ENCODE measurements around the gene CTNNA3. TPM values are rescaled to one million over a fixed set of nuclear protein-coding genes. Genes with fewer than 3 reads are reported as not detected.

The CTNNA3 gene
- total RNA-seq, 1 donor from 2014 or later = 159 TPM

DNA sequence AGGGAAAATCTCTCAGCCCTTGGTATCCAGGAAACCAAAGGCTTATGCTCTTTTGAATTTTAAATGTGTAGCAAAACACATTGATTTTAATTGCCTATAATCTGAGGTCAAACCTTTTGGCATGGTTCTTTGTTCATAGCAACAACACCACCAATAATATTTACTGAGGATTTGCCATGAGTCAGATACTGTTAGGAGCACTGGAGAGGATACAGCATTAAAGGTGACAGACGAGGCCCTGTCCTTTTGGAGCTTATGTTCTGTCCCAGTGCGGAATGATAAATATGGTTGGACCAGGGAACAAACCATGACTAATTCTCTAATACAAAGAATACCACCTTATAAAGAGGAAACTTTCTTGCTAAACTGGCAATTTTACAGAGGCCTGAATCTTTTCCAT lies 176.6 kb downstream of the CTNNA3 start:
- no peaks in the 10 kb centered on the region for H3K9me3 ChIP-seq (replicated peaks)
- H3K4me3 ChIP-seq = no peak overlapping the region
- H3K27me3 ChIP-seq (ENCODE audit: low read depth) = no peaks in the 10 kb centered on the region
- intact Hi-C loops (cut with micrococcal nuclease) = no loop called here
- TF ChIP-seq, protein P1, sequence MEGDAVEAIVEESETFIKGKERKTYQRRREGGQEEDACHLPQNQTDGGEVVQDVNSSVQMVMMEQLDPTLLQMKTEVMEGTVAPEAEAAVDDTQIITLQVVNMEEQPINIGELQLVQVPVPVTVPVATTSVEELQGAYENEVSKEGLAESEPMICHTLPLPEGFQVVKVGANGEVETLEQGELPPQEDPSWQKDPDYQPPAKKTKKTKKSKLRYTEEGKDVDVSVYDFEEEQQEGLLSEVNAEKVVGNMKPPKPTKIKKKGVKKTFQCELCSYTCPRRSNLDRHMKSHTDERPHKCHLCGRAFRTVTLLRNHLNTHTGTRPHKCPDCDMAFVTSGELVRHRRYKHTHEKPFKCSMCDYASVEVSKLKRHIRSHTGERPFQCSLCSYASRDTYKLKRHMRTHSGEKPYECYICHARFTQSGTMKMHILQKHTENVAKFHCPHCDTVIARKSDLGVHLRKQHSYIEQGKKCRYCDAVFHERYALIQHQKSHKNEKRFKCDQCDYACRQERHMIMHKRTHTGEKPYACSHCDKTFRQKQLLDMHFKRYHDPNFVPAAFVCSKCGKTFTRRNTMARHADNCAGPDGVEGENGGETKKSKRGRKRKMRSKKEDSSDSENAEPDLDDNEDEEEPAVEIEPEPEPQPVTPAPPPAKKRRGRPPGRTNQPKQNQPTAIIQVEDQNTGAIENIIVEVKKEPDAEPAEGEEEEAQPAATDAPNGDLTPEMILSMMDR (IDR thresholded peaks at IDR 0.05; ENCODE audit: borderline replicate concordance) = no peak
- peaks cover 13% of the 10 kb centered on the region for H3K4me1 ChIP-seq
- H3K36me3 ChIP-seq = no peaks in the 10 kb centered on the region
- H3K27ac ChIP-seq (replicated peaks) = no peak overlapping the region
- DNase-seq = no peak

DNA sequence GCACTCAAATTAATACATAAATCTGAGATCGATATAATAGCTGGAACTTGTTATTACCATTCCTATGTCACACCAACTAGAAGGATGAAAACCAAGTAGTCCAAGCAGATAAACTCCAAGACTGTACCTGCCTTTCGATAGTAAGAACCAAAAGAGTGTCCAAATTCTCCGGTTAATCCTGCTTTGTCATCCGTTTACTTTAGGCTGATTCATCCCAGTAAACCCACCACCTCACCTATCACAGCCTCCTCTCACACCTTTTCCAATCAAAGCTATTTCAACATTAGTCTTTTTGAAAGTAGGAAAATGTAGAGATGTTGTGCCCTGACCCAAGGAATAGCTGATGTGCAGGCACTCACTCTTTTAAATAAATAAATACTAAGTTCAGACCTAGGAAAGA lies 177.2 kb downstream of the CTNNA3 start:
- H3K9me3 ChIP-seq (replicated peaks) = no peaks in the 10 kb centered on the region
- no peak for DNase-seq
- TF ChIP-seq, protein P1 (IDR thresholded peaks at IDR 0.05; ENCODE audit: borderline replicate concordance) = no peak
- H3K27ac ChIP-seq (replicated peaks) = no peak overlapping the region
- H3K36me3 ChIP-seq = no peaks in the 10 kb centered on the region
- peaks cover 13% of the 10 kb centered on the region for H3K4me1 ChIP-seq
- intact Hi-C loops (cut with micrococcal nuclease) = no loop called here
- no peak overlapping the region for H3K4me3 ChIP-seq
- H3K27me3 ChIP-seq (ENCODE audit: low read depth) = no peaks in the 10 kb centered on the region

DNA sequence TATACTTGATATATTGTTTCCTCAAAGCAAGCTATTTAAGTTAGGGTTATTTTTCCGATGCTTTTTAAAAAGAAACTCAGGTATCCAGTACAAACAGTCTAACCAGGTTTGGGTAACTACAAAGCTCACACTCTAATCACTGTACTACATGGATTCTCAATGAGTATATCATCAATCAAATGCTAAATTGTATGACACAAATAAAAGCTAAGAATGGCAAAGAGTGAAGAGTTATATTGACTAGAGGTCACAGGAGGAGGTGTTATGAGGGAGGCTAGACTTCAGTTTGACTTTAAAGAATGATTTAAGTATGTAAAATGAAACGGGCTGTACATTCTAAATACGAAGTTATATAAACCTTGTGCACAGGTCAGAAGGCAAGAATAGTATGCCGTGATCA lies 178.0 kb downstream of the CTNNA3 start:
- H3K9me3 ChIP-seq (replicated peaks) = no peaks in the 10 kb centered on the region
- H3K4me1 ChIP-seq = peaks cover 13% of the 10 kb centered on the region
- no peak for DNase-seq
- no peaks in the 10 kb centered on the region for H3K36me3 ChIP-seq
- intact Hi-C loops (cut with micrococcal nuclease) = no loop called here
- no peak overlapping the region for H3K27ac ChIP-seq (replicated peaks)
- no peaks in the 10 kb centered on the region for H3K27me3 ChIP-seq (ENCODE audit: low read depth)
- no peak overlapping the region for H3K4me3 ChIP-seq
- TF ChIP-seq, protein P1 (IDR thresholded peaks at IDR 0.05; ENCODE audit: borderline replicate concordance) = no peak

DNA sequence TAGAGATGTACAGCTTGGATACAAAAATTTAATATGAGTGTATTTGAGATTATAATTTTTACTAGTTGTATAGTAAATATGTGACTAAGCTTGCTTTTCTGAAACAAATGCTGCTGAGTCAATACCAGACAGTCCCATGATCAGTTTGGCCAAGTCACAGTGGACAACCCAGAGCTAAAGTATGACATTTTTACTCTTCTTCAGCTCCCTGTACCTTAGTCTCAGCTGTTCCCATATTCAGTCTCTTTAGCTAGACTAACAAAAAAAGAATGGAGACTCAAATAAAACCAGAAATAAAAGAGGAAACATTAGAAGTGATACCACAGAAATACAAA lies 189.3 kb downstream of the CTNNA3 start:
- no peak for DNase-seq
- Histone ChIP-seq H3K4me1 (peaks cover 17% of the 10 kb centered on the region), H3K27me3 (ENCODE audit: low read depth) (no peaks in the 10 kb centered on the region), H3K27ac (replicated peaks) (no peak overlapping the region), H3K9me3 (replicated peaks) (peaks cover 3% of the 10 kb centered on the region), H3K4me3 (no peak overlapping the region), H3K36me3 (no peaks in the 10 kb centered on the region)
- intact Hi-C loops (cut with micrococcal nuclease) = no loop called here
- TF ChIP-seq, protein P1 (IDR thresholded peaks at IDR 0.05; ENCODE audit: borderline replicate concordance) = no peak

DNA sequence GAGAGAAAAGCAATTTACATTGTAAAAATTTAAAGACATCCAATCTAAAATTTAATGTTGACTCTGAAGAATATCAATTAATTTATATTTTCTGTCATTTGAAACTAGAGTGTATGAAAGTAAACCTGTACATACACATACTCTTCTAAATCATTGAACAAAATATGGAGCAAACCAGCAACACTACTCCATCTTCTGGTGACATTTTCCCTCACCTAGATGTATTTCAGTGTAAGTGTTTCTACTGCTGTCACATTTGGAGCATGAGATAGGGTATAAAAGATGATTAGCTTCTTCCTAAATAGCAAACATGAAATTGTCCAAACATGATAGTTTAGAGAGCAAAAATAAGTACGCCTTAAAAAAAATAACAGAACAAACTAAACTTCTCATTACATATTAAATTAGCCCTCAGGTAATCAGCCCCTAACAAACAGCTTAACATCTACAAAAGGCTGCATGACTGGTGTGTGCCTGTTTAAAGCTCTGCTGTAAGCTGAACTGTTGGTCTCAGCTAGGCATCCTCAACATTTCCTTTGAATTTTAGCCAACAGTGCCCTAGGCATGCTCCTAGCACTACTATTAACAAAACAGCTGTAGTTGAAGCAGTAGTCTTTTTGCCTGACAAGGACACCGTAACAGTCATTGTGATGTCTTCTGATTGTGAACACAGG lies 189.8 kb downstream of the CTNNA3 start:
- Histone ChIP-seq H3K4me3 (no peak overlapping the region), H3K9me3 (replicated peaks) (peaks cover 3% of the 10 kb centered on the region), H3K27ac (replicated peaks) (no peak overlapping the region), H3K4me1 (peaks cover 17% of the 10 kb centered on the region), H3K27me3 (ENCODE audit: low read depth) (no peaks in the 10 kb centered on the region), H3K36me3 (no peaks in the 10 kb centered on the region)
- no peak for DNase-seq
- TF ChIP-seq, protein P1 (IDR thresholded peaks at IDR 0.05; ENCODE audit: borderline replicate concordance) = no peak
- intact Hi-C loops (cut with micrococcal nuclease) = no loop called here
